ENCODE results near the gene KCNJ18. TPM values are rescaled to one million over a fixed set of nuclear protein-coding genes. Genes with fewer than 3 reads are reported as not detected.
"Not testable (repeated sequence)": the region's sequence is repeated elsewhere in the genome, so short reads cannot be mapped to it uniquely, and the experiment has no call there.

Gene KCNJ18
- total RNA-seq, 3 donors from 2014 or later = not detected

- H3K4me1 ChIP-seq (ENCODE audit: low read depth); H3K9me3 ChIP-seq; DNase-seq; H3K36me3 ChIP-seq (ENCODE audit: low read depth); H3K4me3 ChIP-seq; intact Hi-C loops (cut with DNase I, micrococcal nuclease): not testable (repeated sequence)
- peak; percentile 19 for ATAC-seq
Measured at GRCh38 chr17:21698437-21699075, 6.2 kb downstream of the KCNJ18 start.

GRCh38 chr17:21699124-21699523 lies 6.8 kb downstream of the KCNJ18 start:
- ATAC-seq = peak; percentile 55
- intact Hi-C loops (cut with DNase I, micrococcal nuclease); H3K36me3 ChIP-seq (ENCODE audit: low read depth); H3K4me3 ChIP-seq; H3K9me3 ChIP-seq; H3K4me1 ChIP-seq (ENCODE audit: low read depth): not testable (repeated sequence)
- DNase-seq = peak in 1 of 3 donors; percentile 46

- H3K4me3 ChIP-seq; DNase-seq; H3K9me3 ChIP-seq; H3K4me1 ChIP-seq (ENCODE audit: low read depth); intact Hi-C loops (cut with DNase I, micrococcal nuclease); H3K36me3 ChIP-seq (ENCODE audit: low read depth): not testable (repeated sequence)
- peak; percentile 31 for ATAC-seq
Measured at GRCh38 chr17:21699573-21700236, 7.4 kb downstream of the KCNJ18 start.

- H3K4me3 ChIP-seq; ATAC-seq; H3K36me3 ChIP-seq (ENCODE audit: low read depth); H3K9me3 ChIP-seq; intact Hi-C loops (cut with DNase I, micrococcal nuclease); DNase-seq; H3K4me1 ChIP-seq (ENCODE audit: low read depth): not testable (repeated sequence)
Measured at GRCh38 chr17:21701090-21701489, 8.8 kb downstream of the KCNJ18 start.

GRCh38 chr17:21702029-21702428 lies 9.7 kb downstream of the KCNJ18 start:
- H3K4me1 ChIP-seq (ENCODE audit: low read depth); intact Hi-C loops (cut with DNase I, micrococcal nuclease); DNase-seq; ATAC-seq; H3K36me3 ChIP-seq (ENCODE audit: low read depth); H3K4me3 ChIP-seq; H3K9me3 ChIP-seq: not testable (repeated sequence)

GRCh38 chr17:21702521-21702920 lies 10.2 kb downstream of the KCNJ18 start:
- H3K4me3 ChIP-seq; H3K9me3 ChIP-seq; intact Hi-C loops (cut with DNase I, micrococcal nuclease); H3K4me1 ChIP-seq (ENCODE audit: low read depth); H3K36me3 ChIP-seq (ENCODE audit: low read depth); ATAC-seq; DNase-seq: not testable (repeated sequence)

GRCh38 chr17:21702940-21703640 lies 10.8 kb downstream of the KCNJ18 start:
- H3K4me1 ChIP-seq (ENCODE audit: low read depth); intact Hi-C loops (cut with DNase I, micrococcal nuclease); DNase-seq; H3K4me3 ChIP-seq; H3K9me3 ChIP-seq; ATAC-seq; H3K36me3 ChIP-seq (ENCODE audit: low read depth): not testable (repeated sequence)

GRCh38 chr17:21703891-21704872 lies 11.9 kb downstream of the KCNJ18 start:
- DNase-seq; H3K36me3 ChIP-seq (ENCODE audit: low read depth); ATAC-seq; H3K9me3 ChIP-seq; H3K4me1 ChIP-seq (ENCODE audit: low read depth); intact Hi-C loops (cut with DNase I, micrococcal nuclease); H3K4me3 ChIP-seq: not testable (repeated sequence)

GRCh38 chr17:21705021-21705601 lies 12.8 kb downstream of the KCNJ18 start:
- no peaks in the 10 kb centered on the region for H3K4me1 ChIP-seq (ENCODE audit: low read depth)
- intact Hi-C loops (cut with DNase I, micrococcal nuclease) = no loop called here
- no peak for TF ChIP-seq CTCF (IDR thresholded peaks at IDR 0.05)
- DNase-seq (no peak), ATAC-seq (no peak)
- H3K36me3 ChIP-seq (ENCODE audit: low read depth) = no peaks in the 10 kb centered on the region
- no peak overlapping the region for H3K4me3 ChIP-seq
- no peaks in the 10 kb centered on the region for H3K9me3 ChIP-seq

- H3K4me1 ChIP-seq (ENCODE audit: low read depth); intact Hi-C loops (cut with DNase I, micrococcal nuclease); H3K36me3 ChIP-seq (ENCODE audit: low read depth); H3K9me3 ChIP-seq; DNase-seq; H3K4me3 ChIP-seq; ATAC-seq: not testable (repeated sequence)
Measured at GRCh38 chr17:21705746-21706145, 13.4 kb downstream of the KCNJ18 start.

GRCh38 chr17:21706546-21706945 lies 14.2 kb downstream of the KCNJ18 start:
- intact Hi-C loops (cut with DNase I, micrococcal nuclease); ATAC-seq; H3K36me3 ChIP-seq (ENCODE audit: low read depth): not testable (repeated sequence)

GRCh38 chr17:21707131-21707530 lies 14.8 kb downstream of the KCNJ18 start:
- DNase-seq; intact Hi-C loops (cut with DNase I, micrococcal nuclease); H3K4me3 ChIP-seq; H3K36me3 ChIP-seq (ENCODE audit: low read depth); H3K4me1 ChIP-seq (ENCODE audit: low read depth); ATAC-seq; H3K9me3 ChIP-seq: not testable (repeated sequence)

More at GRCh38 chr17:21706546-21706945, 14.2 kb downstream of the KCNJ18 start:
- not testable (repeated sequence) for DNase-seq; H3K4me1 ChIP-seq (ENCODE audit: low read depth); H3K9me3 ChIP-seq; H3K4me3 ChIP-seq

Measured in mucosa of descending colon (tissue), 3 donors.